ENCODE results near the gene TGFBR3L.

Gene TGFBR3L

GRCh38 chr19:7881910-7882309 is 32.7 kb upstream of the TGFBR3L start (continued):
- TF ChIP-seq, protein P1, sequence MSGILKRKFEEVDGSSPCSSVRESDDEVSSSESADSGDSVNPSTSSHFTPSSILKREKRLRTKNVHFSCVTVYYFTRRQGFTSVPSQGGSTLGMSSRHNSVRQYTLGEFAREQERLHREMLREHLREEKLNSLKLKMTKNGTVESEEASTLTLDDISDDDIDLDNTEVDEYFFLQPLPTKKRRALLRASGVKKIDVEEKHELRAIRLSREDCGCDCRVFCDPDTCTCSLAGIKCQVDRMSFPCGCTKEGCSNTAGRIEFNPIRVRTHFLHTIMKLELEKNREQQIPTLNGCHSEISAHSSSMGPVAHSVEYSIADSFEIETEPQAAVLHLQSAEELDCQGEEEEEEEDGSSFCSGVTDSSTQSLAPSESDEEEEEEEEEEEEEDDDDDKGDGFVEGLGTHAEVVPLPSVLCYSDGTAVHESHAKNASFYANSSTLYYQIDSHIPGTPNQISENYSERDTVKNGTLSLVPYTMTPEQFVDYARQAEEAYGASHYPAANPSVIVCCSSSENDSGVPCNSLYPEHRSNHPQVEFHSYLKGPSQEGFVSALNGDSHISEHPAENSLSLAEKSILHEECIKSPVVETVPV (CRISPR knock-in tag; IDR thresholded peaks at IDR 0.05), result no peak
- no peak for TF ChIP-seq SNAI2 (CRISPR knock-in tag; IDR thresholded peaks at IDR 0.05)
- no peak for TF ChIP-seq ESRRG (CRISPR knock-in tag; IDR thresholded peaks at IDR 0.05)
- TF ChIP-seq, protein P2, sequence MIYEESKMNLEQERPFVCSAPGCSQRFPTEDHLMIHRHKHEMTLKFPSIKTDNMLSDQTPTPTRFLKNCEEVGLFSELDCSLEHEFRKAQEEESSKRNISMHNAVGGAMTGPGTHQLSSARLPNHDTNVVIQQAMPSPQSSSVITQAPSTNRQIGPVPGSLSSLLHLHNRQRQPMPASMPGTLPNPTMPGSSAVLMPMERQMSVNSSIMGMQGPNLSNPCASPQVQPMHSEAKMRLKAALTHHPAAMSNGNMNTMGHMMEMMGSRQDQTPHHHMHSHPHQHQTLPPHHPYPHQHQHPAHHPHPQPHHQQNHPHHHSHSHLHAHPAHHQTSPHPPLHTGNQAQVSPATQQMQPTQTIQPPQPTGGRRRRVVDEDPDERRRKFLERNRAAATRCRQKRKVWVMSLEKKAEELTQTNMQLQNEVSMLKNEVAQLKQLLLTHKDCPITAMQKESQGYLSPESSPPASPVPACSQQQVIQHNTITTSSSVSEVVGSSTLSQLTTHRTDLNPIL (CRISPR knock-in tag; IDR thresholded peaks at IDR 0.05; ENCODE audit: low read depth), result no peak
- no peak for TF ChIP-seq BACH2 (CRISPR knock-in tag; IDR thresholded peaks at IDR 0.05; ENCODE audit: borderline replicate concordance)
- TF ChIP-seq ZNF8 (CRISPR knock-in tag; IDR thresholded peaks at IDR 0.05), result no peak
- TF ChIP-seq RARB (CRISPR knock-in tag; IDR thresholded peaks at IDR 0.05), result no peak
- TF ChIP-seq OSR1 (CRISPR knock-in tag; IDR thresholded peaks at IDR 0.05), result no peak

DNA sequence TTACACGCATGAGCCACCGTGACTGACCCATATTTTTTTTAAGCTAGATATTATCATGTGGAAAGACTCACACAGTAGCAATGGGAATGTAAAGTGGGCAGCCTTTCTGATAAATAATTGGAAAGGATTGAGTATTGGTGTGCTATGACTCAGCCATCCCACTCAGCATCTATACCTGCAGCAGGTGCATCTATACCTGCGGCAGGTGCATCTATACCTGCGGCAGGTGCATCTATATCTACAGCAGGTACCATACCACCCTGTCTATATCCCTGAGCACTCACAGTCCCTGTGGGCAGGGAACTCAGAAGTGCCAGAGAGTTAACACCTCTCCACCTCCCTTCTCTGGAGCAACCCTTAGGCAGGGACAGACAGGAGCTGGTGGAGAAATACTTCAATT is 31.5 kb upstream of the TGFBR3L start:
- TF ChIP-seq ESRRG (CRISPR knock-in tag; IDR thresholded peaks at IDR 0.05), result no peak
- TF ChIP-seq ISL1 (CRISPR knock-in tag; IDR thresholded peaks at IDR 0.05), result no peak
- no peak for TF ChIP-seq TCF4 (CRISPR knock-in tag; IDR thresholded peaks at IDR 0.05; ENCODE audit: borderline replicate concordance)
- TF ChIP-seq ZC3H10 (CRISPR knock-in tag; IDR thresholded peaks at IDR 0.05), result no peak
- no peak for TF ChIP-seq BACH2 (CRISPR knock-in tag; IDR thresholded peaks at IDR 0.05; ENCODE audit: borderline replicate concordance)
- TF ChIP-seq PPARA (CRISPR knock-in tag; IDR thresholded peaks at IDR 0.05; ENCODE audit: borderline replicate concordance), result no peak
- TF ChIP-seq ARNTL (CRISPR knock-in tag; IDR thresholded peaks at IDR 0.05; ENCODE audit: borderline replicate concordance, low read depth), result no peak
- TF ChIP-seq ZNF70 (CRISPR knock-in tag; IDR thresholded peaks at IDR 0.05), result no peak
- no peak for TF ChIP-seq OSR1 (CRISPR knock-in tag; IDR thresholded peaks at IDR 0.05)
- TF ChIP-seq, protein P3, sequence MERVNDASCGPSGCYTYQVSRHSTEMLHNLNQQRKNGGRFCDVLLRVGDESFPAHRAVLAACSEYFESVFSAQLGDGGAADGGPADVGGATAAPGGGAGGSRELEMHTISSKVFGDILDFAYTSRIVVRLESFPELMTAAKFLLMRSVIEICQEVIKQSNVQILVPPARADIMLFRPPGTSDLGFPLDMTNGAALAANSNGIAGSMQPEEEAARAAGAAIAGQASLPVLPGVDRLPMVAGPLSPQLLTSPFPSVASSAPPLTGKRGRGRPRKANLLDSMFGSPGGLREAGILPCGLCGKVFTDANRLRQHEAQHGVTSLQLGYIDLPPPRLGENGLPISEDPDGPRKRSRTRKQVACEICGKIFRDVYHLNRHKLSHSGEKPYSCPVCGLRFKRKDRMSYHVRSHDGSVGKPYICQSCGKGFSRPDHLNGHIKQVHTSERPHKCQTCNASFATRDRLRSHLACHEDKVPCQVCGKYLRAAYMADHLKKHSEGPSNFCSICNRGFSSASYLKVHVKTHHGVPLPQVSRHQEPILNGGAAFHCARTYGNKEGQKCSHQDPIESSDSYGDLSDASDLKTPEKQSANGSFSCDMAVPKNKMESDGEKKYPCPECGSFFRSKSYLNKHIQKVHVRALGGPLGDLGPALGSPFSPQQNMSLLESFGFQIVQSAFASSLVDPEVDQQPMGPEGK (CRISPR knock-in tag; IDR thresholded peaks at IDR 0.05; ENCODE audit: borderline replicate concordance), result no peak
- no peak for TF ChIP-seq ZFP30 (CRISPR knock-in tag; IDR thresholded peaks at IDR 0.05)
- no peak for TF ChIP-seq ZNF565 (CRISPR knock-in tag; conservative IDR thresholded peaks at IDR 0.05; ENCODE audit: low read depth)
- no peak for TF ChIP-seq TSHZ2 (CRISPR knock-in tag; IDR thresholded peaks at IDR 0.05)
- TF ChIP-seq TOX (CRISPR knock-in tag; IDR thresholded peaks at IDR 0.05; ENCODE audit: borderline replicate concordance), result no peak
- TF ChIP-seq, protein P1 (CRISPR knock-in tag; IDR thresholded peaks at IDR 0.05), result no peak
- TF ChIP-seq ZNF8 (CRISPR knock-in tag; IDR thresholded peaks at IDR 0.05), result no peak
- TF ChIP-seq GLIS3 (CRISPR knock-in tag; IDR thresholded peaks at IDR 0.05), result no peak
- no peak for ATAC-seq

DNA sequence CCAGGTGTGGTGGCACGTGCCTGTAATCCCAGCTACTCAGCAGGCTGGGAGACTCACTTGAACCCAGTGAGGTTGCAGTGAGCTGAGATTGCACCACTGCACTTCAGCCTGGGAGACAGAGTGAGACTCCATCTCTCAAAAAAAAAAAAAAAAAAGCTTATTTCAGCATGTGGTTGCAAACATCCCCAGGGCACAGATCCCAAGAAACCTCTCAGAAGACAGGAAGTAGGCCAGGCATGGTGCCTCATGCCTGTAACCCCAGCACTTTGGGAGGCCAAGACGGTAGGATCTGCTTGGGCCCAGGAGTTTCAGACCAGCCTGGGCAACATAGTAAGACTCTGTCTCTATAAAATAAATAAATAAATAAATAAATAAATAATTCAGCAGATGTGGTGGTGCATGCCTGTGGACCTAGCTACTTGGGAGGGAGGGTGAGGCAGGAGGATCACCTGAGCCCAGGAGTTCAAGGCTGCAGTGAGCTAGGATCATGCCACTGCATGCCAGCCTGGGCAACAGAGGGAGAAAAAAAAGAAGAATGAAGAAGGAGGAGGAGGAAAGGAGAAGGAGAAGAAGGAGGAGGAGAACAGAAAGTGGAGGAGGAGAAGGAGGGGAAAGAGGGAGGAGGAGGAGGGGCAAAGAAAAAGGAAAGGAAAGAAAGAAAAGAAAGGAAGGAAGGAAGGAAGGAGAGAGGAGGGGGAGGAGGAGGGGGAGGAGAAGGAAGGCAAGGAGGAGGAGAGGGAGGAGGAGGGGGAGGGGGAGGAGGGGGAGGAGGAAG is 30.6 kb upstream of the TGFBR3L start:
- no peak for ATAC-seq
- TF ChIP-seq ARNTL (CRISPR knock-in tag; IDR thresholded peaks at IDR 0.05; ENCODE audit: borderline replicate concordance, low read depth) (no peak), ZFP30 (CRISPR knock-in tag; IDR thresholded peaks at IDR 0.05) (no peak), ZNF70 (CRISPR knock-in tag; IDR thresholded peaks at IDR 0.05) (no peak), CSDC2 (CRISPR knock-in tag; IDR thresholded peaks at IDR 0.05) (no peak), ZNF565 (CRISPR knock-in tag; conservative IDR thresholded peaks at IDR 0.05; ENCODE audit: low read depth) (no peak), ESRRG (CRISPR knock-in tag; IDR thresholded peaks at IDR 0.05) (no peak), BACH2 (CRISPR knock-in tag; IDR thresholded peaks at IDR 0.05; ENCODE audit: borderline replicate concordance) (no peak), TOX (CRISPR knock-in tag; IDR thresholded peaks at IDR 0.05; ENCODE audit: borderline replicate concordance) (no peak), GLIS3 (CRISPR knock-in tag; IDR thresholded peaks at IDR 0.05) (no peak), OSR1 (CRISPR knock-in tag; IDR thresholded peaks at IDR 0.05) (no peak), ZFP3 (CRISPR knock-in tag; IDR thresholded peaks at IDR 0.05) (no peak), SNAI2 (CRISPR knock-in tag; IDR thresholded peaks at IDR 0.05) (no peak), ISL1 (CRISPR knock-in tag; IDR thresholded peaks at IDR 0.05) (no peak)
- TF ChIP-seq, protein P2 (CRISPR knock-in tag; IDR thresholded peaks at IDR 0.05; ENCODE audit: low read depth), result no peak
- TF ChIP-seq, protein P3 (CRISPR knock-in tag; IDR thresholded peaks at IDR 0.05; ENCODE audit: borderline replicate concordance), result no peak

Measured in SK-N-SH treated with all-trans-retinoic acid at 6 μM for 48 hours (cell line).